ENCODE results near the gene ACOT4. TPM values are rescaled to one million over a fixed set of nuclear protein-coding genes. Genes with fewer than 3 reads are reported as not detected.
"Not testable (repeated sequence)": the region's sequence is repeated elsewhere in the genome, so short reads cannot be mapped to it uniquely, and the experiment has no call there.

ACOT4 gene
- total RNA-seq, 4 donors from 2014 or later: 4.3 to 4.8 (median 4.7) TPM; not detected in 1

- TF ChIP-seq CTCF (IDR thresholded peaks at IDR 0.05): no peak
- Histone ChIP-seq H3K36me3 (no peaks in the 10 kb centered on the region), H3K9me3 (no peaks in the 10 kb centered on the region), H3K4me3 (peak overlapping the region in 1 of 4 donors; percentile 58), H3K27ac (peak overlapping the region in 1 of 4 donors; percentile 89), H3K27me3 (no peaks in the 10 kb centered on the region), H3K4me1 (peaks cover 0 to 9% (median 6%) of the 10 kb centered on the region in 4 donors)
- DNase-seq: no peak
Measured at GRCh38 chr14:73567358-73567757, 24.3 kb upstream of the ACOT4 start.

- no peaks in the 10 kb centered on the region for H3K27me3 ChIP-seq
- H3K9me3 ChIP-seq: no peaks in the 10 kb centered on the region
- DNase-seq: no peak
- H3K27ac ChIP-seq: peak overlapping the region; percentile 89 to 93 (median 92)
- peak overlapping the region; percentile 58 to 69 (median 61) for H3K4me3 ChIP-seq
- TF ChIP-seq POLR2A (IDR thresholded peaks at IDR 0.05) (no peak), CTCF (IDR thresholded peaks at IDR 0.05) (no peak)
- H3K36me3 ChIP-seq: no peaks in the 10 kb centered on the region
- peaks cover 0 to 9% (median 6%) of the 10 kb centered on the region in 4 donors for H3K4me1 ChIP-seq
Measured at GRCh38 chr14:73567951-73568885, 23.5 kb upstream of the ACOT4 start.

GRCh38 chr14:73568886-73569184 is 22.8 kb upstream of the ACOT4 start:
- H3K4me1 ChIP-seq, H3K9me3 ChIP-seq, H3K27me3 ChIP-seq, DNase-seq, H3K36me3 ChIP-seq: not testable (repeated sequence)
- H3K27ac ChIP-seq: peak overlapping the region; percentile 89 to 93 (median 92)
- peak overlapping the region; percentile 58 to 69 (median 61) for H3K4me3 ChIP-seq
- TF ChIP-seq POLR2A (IDR thresholded peaks at IDR 0.05): peak in 1 of 2 donors; percentile 37

DNA sequence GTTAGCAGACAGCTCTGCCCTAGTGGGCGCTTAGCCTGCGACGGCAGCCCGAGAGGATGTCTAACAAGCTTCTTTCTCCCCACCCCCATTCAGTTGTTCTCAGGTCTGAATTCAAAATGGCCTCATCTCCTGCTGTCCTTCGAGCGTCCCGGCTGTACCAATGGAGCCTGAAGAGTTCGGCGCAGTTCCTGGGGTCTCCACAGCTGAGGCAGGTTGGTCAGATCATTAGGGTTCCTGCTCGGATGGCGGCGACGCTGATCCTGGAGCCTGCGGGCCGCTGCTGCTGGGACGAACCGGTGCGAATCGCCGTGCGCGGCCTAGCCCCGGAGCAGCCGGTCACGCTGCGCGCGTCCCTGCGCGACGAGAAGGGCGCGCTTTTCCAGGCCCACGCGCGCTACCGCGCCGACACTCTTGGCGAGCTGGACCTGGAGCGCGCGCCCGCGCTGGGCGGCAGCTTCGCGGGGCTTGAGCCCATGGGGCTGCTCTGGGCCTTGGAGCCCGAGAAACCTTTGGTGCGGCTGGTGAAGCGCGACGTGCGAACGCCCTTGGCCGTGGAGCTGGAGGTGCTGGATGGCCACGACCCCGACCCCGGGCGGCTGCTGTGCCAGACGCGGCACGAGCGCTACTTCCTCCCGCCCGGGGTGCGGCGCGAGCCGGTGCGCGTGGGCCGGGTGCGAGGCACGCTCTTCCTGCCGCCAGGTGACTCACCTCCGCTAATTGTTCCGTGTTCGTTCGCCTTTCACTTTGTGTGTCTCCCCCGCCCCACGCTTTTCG is 22.3 kb upstream of the ACOT4 start, which contains the start of gene ACOT2:
Gene ACOT2 (plus strand): TSS at position 29 of the 774 bp plus-strand sequence. CDS start 28 bp downstream, at position 57.
- TF ChIP-seq CTCF (IDR thresholded peaks at IDR 0.05) (peak in 2 of 6 experiments; percentile 28 to 36), POLR2A (IDR thresholded peaks at IDR 0.05) (peak; percentile 56 to 64)
- not testable (repeated sequence) for H3K27me3 ChIP-seq, H3K4me1 ChIP-seq, H3K9me3 ChIP-seq, H3K36me3 ChIP-seq
- peak within 1 kb of the TSS; percentile 58 to 69 (median 61) for H3K4me3 ChIP-seq
- peak within 1 kb of the TSS; percentile 89 to 93 (median 92) for H3K27ac ChIP-seq
- DNase-seq: peak; percentile 70 to 90 (median 76)

- peak in 2 of 3 donors; percentile 46 to 84 for DNase-seq
- not testable (repeated sequence) for H3K9me3 ChIP-seq, H3K27ac ChIP-seq, H3K27me3 ChIP-seq, H3K4me3 ChIP-seq, H3K36me3 ChIP-seq, H3K4me1 ChIP-seq
- TF ChIP-seq CTCF (IDR thresholded peaks at IDR 0.05): peak in 5 of 6 experiments; percentile 35 to 71 (median 53)
Measured at GRCh38 chr14:73570913-73571312, 20.8 kb upstream of the ACOT4 start.

- not testable (repeated sequence) for H3K27me3 ChIP-seq, DNase-seq, H3K4me1 ChIP-seq, H3K4me3 ChIP-seq, H3K9me3 ChIP-seq, H3K36me3 ChIP-seq, H3K27ac ChIP-seq
Measured at GRCh38 chr14:73573034-73573433, 18.6 kb upstream of the ACOT4 start.

DNA sequence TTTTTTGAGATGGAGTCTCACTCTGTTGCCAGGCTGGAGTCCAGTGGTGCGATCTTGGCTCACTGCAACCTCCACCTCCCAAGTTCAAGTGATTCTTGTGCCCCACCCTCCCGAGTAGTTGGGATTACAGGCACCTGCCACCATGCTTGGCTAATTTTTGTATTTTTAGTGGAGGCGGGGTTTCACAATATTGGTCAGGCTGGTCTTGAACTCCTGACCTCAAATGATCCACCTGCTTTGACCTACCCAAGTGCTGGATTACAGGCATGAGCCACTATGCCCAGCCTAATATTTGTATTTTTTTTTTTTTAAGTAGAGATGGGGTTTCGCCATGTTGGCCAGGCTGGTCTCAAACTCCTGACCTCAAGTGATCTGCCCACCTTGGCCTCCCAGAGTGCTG is 17.9 kb upstream of the ACOT4 start:
- not testable (repeated sequence) for H3K4me1 ChIP-seq, H3K4me3 ChIP-seq, H3K36me3 ChIP-seq, DNase-seq, H3K27ac ChIP-seq, H3K9me3 ChIP-seq, H3K27me3 ChIP-seq

DNA sequence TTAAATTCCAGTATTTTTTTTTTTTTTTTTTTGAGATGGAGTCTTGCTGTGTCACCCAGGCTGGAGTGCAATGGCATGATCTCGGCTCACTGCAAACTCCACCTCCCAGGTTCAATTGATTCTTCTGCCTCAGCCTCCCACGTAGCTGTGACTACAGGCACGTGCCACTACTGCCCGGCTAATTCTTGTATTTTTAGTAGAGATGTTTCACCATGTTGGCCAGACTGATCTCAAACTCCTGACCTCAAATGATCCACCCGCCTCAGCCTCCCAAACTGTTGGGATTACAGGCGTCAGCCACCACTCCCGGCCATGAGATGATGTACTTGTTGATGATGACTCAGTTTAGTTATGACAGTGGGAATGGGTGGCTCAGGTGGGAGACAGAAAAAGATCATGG is 17.4 kb upstream of the ACOT4 start:
- not testable (repeated sequence) for H3K27ac ChIP-seq, DNase-seq, H3K9me3 ChIP-seq, H3K36me3 ChIP-seq, H3K27me3 ChIP-seq, H3K4me3 ChIP-seq, H3K4me1 ChIP-seq
